Neuronal stem cell (in vitro differentiated cells): Measurements from ENCODE around the gene ING5.

Experiments
- DNase-seq: peaks from one replicate; pipeline ENCODE4 v3.0.0-alpha.2; 2013; ENCODE audit warnings: low spot score
- H2AFZ ChIP-seq: one replicate; pipeline ENCODE4 v1.6.1; 2013; ENCODE audit warnings: mild to moderate bottlenecking, low read length, inconsistent platforms
- H2AK5ac ChIP-seq: 2 replicates; pipeline ENCODE4 v1.6.1; 2013; ENCODE audit warnings: low read depth, mild to moderate bottlenecking, inconsistent platforms, low read length, moderate library complexity, mixed read lengths
- H2BK120ac ChIP-seq: 2 replicates; pipeline ENCODE4 v1.6.1; 2013; ENCODE audit warnings: low read depth, mild to moderate bottlenecking, inconsistent platforms, low read length, moderate library complexity, mixed read lengths
- H2BK12ac ChIP-seq: one replicate; pipeline ENCODE4 v1.6.1; 2013; ENCODE audit warnings: low read length, inconsistent platforms
- H2BK15ac ChIP-seq: 2 replicates; pipeline ENCODE4 v1.6.1; 2013; ENCODE audit warnings: mild to moderate bottlenecking, low read length, inconsistent platforms, mixed read lengths
- H2BK5ac ChIP-seq: one replicate; pipeline ENCODE4 v1.6.1; 2013; ENCODE audit warnings: inconsistent platforms, mild to moderate bottlenecking, low read length, moderate library complexity
- H3K14ac ChIP-seq: one replicate; pipeline ENCODE4 v1.6.1; 2013; ENCODE audit warnings: low read length, inconsistent platforms
- H3K18ac ChIP-seq: 2 replicates; pipeline ENCODE4 v1.6.1; 2013; ENCODE audit warnings: low read length, inconsistent platforms
- H3K23ac ChIP-seq: 2 replicates; pipeline ENCODE4 v1.6.1; 2013; ENCODE audit warnings: low read depth, mild to moderate bottlenecking, mixed read lengths, low read length, inconsistent platforms; ENCODE audit not compliant: poor library complexity
- H3K27ac ChIP-seq: replicated peaks from 3 replicates; pipeline ENCODE4 v1.5.1; 2013; ENCODE audit warnings: low read length, inconsistent platforms
- H3K27me3 ChIP-seq, 3 experiments: 2 replicates each; pipeline ENCODE4 v1.6.1; 2013; ENCODE audit warnings: low read length in 3 of 3, mild to moderate bottlenecking in 2 of 3, inconsistent platforms in 1 of 3, low read depth in 1 of 3, mixed read lengths in 1 of 3, moderate library complexity in 1 of 3; ENCODE audit not compliant: control insufficient read depth in 3 of 3, insufficient read depth in 3 of 3
- H3K36me3 ChIP-seq, 2 donors: replicated peaks in 1 of 2; 2 replicates each; pipeline ENCODE4 v1.6.1; 2013; ENCODE audit warnings: low read length in 2 of 2; ENCODE audit not compliant: control insufficient read depth in 2 of 2, insufficient read depth in 2 of 2
- H3K4ac ChIP-seq: 2 replicates; pipeline ENCODE4 v1.6.1; 2013; ENCODE audit warnings: inconsistent platforms, mild to moderate bottlenecking, low read length, moderate library complexity
- H3K4me1 ChIP-seq, 2 donors: 1 replicate in 1 of 2; 2 replicates in 1 of 2; pipeline ENCODE4 v1.6.1; 2013; ENCODE audit warnings: low read length in 2 of 2, low read depth in 1 of 2; ENCODE audit not compliant: control insufficient read depth in 2 of 2, insufficient read depth in 1 of 2
- H3K4me2 ChIP-seq: one replicate; pipeline ENCODE4 v1.6.1; 2013; ENCODE audit warnings: mild to moderate bottlenecking, low read length, inconsistent platforms; ENCODE audit not compliant: insufficient read depth, poor library complexity, severe bottlenecking
- H3K4me3 ChIP-seq, 2 donors: 2 replicates each; pipeline ENCODE4 v1.5.1; 2013; ENCODE audit warnings: low read length in 2 of 2, mild to moderate bottlenecking in 2 of 2, inconsistent platforms in 1 of 2, moderate library complexity in 1 of 2
- H3K79me1 ChIP-seq: one replicate; pipeline ENCODE4 v1.6.1; 2013; ENCODE audit warnings: low read depth, mild to moderate bottlenecking, inconsistent platforms, low read length, moderate library complexity
- H3K9ac ChIP-seq: one replicate; pipeline ENCODE4 v1.6.1; 2013; ENCODE audit warnings: mild to moderate bottlenecking, low read depth, low read length, inconsistent platforms; ENCODE audit not compliant: poor library complexity
- H3K9me3 ChIP-seq, 2 donors: replicated peaks in 1 of 2; 2 replicates each; pipeline versions ENCODE3 to v1.6.1; 2013; ENCODE audit warnings: low read length in 2 of 2, mild to moderate bottlenecking in 2 of 2, inconsistent platforms in 1 of 2, low read depth in 1 of 2, mixed read lengths in 1 of 2, moderate library complexity in 1 of 2; ENCODE audit not compliant: control insufficient read depth in 2 of 2, insufficient read depth in 1 of 2
- H4K8ac ChIP-seq: one replicate; pipeline ENCODE4 v1.6.1; 2013; ENCODE audit warnings: low read depth, mild to moderate bottlenecking, inconsistent platforms, low read length, moderate library complexity
- H4K91ac ChIP-seq: one replicate; pipeline ENCODE4 v1.6.1; 2013; ENCODE audit warnings: low read length, low read depth, mild to moderate bottlenecking, inconsistent platforms; ENCODE audit not compliant: poor library complexity
- WGBS, 2 donors: extraction: QIAGEN DNeasy Blood & Tissue Kit; methylation state at CpG; one replicate each; pipeline ENCODE4 v1.1.7; 2013; ENCODE audit warnings: missing lambda C conversion rate in 2 of 2, mixed read lengths in 1 of 2; ENCODE audit not compliant: insufficient read length in 2 of 2, insufficient replicate concordance in 1 of 2; ENCODE audit errors: extremely low coverage in 2 of 2; 5-methylcytosine and 5-hydroxymethylcytosine counted together

Gene ING5

DNA sequence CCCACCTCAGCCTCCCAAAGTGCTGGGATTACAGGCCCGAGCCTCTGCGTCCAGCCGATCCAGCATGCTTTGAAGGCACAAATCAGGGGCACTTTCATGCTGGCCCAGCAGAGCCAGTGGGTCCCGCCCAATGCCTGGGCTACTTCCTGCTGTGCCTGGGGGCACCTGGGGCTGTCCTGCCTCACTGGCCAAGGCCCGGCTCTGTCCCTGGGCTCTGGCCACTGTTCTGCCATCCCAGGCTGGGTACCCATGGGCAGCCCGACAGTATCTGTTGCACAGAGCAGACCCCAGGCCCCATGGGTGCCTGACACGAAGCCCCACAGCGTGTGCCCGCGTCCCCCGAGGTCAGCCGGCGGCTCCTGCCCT, 68.0 kb downstream of the ING5 start:
- Histone ChIP-seq H3K9ac (no peak overlapping the region), H3K27ac (no peak overlapping the region), H2BK15ac (peak overlapping the region; percentile 4), H3K14ac (no peak overlapping the region), H3K18ac (peak overlapping the region; percentile 96), H3K4me2 (no peak overlapping the region), H3K36me3 (no peaks in the 10 kb centered on the region), H3K27me3 (no peaks in the 10 kb centered on the region), H2AK5ac (peak overlapping the region; percentile 99), H4K91ac (no peak overlapping the region), H2BK12ac (peak overlapping the region; percentile 58), H3K4me3 (no peak overlapping the region), H2BK120ac (no peak overlapping the region), H4K8ac (no peak overlapping the region), H2AFZ (no peak overlapping the region), H3K4me1 (peaks cover 18 to 25% of the 10 kb centered on the region in 2 donors), H2BK5ac (peak overlapping the region; percentile 93), H3K4ac (peak overlapping the region; percentile 69), H3K9me3 (no peaks in the 10 kb centered on the region), H3K23ac (peak overlapping the region; percentile 62), H3K79me1 (no peaks in the 10 kb centered on the region)
- WGBS, 2 donors: no CpG with 5 or more reads among the region's 13 CpGs
- no peak for DNase-seq

DNA sequence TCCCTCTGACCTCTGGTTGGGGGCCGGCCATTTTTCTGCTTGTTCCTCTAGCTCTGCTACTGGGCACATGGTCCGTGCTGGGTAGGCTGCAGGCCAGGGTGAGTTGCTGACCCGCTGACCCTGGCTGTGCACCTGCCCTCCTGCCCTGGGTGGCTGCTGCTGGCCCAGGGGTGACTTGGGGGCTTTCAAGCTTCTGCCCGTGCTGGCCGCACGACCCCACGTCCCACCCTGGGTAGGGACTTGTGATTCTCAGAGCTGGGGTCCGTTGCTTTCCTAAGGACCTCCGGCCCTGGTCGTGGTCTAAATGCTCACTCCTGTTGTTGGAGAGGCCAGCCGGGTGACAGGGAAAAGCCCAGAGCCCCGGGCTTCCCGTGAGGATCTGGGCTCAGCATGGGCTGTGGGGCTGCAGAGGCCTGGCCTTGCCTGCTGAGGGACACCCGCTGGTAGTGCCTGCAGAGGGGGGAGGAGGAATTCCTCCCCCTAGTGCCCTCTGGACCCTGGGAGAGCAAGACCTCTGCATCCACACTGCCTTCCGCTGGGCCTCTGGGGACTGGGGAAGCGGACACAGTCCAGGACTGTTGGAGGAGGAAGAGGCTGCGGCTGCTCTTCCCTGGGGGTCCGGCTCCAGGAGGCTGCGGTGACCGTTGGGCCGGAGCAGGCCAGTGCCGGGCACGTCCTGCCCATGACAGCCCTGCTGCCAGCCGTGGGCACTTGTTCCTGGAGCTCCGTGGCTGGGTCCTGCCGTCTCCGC, 68.5 kb downstream of the ING5 start:
- WGBS, 2 donors: no CpG with 5 or more reads among the region's 27 CpGs
- peaks cover 2% of the 10 kb centered on the region for H3K79me1 ChIP-seq
- no peak overlapping the region for H3K4me3 ChIP-seq
- no peak overlapping the region for H4K91ac ChIP-seq
- peak overlapping the region; percentile 69 for H3K4ac ChIP-seq
- H3K18ac ChIP-seq: peak overlapping the region; percentile 96
- peak overlapping the region; percentile 56 for H4K8ac ChIP-seq
- H3K14ac ChIP-seq: no peak overlapping the region
- no peaks in the 10 kb centered on the region for H3K9me3 ChIP-seq
- peak overlapping the region; percentile 99 for H2BK15ac ChIP-seq
- H2BK12ac ChIP-seq: peak overlapping the region; percentile 93
- H3K4me1 ChIP-seq: peaks cover 16 to 22% of the 10 kb centered on the region in 2 donors
- H3K27ac ChIP-seq: peak overlapping the region; percentile 86
- DNase-seq: no peak
- peak overlapping the region; percentile 35 for H2BK120ac ChIP-seq
- H3K4me2 ChIP-seq: no peak overlapping the region
- no peaks in the 10 kb centered on the region for H3K36me3 ChIP-seq
- H3K23ac ChIP-seq: peak overlapping the region; percentile 62
- peak overlapping the region; percentile 39 for H3K9ac ChIP-seq
- peak overlapping the region; percentile 96 for H2BK5ac ChIP-seq
- H2AK5ac ChIP-seq: peak overlapping the region; percentile 99
- H2AFZ ChIP-seq: peak overlapping the region; percentile 24
- H3K27me3 ChIP-seq: no peaks in the 10 kb centered on the region

GRCh38 chr2:241770936-241771285, 69.1 kb downstream of the ING5 start:
- Histone ChIP-seq H3K27ac (peak overlapping the region; percentile 86), H3K9me3 (no peaks in the 10 kb centered on the region), H3K9ac (peak overlapping the region; percentile 39), H3K4me3 (no peak overlapping the region), H3K18ac (peak overlapping the region; percentile 96), H4K91ac (peak overlapping the region; percentile 92), H3K27me3 (no peaks in the 10 kb centered on the region), H3K79me1 (peaks cover 2% of the 10 kb centered on the region), H2BK12ac (peak overlapping the region; percentile 94), H2AK5ac (peak overlapping the region; percentile 99), H3K4ac (no peak overlapping the region), H2BK120ac (peak overlapping the region; percentile 35), H3K4me1 (peaks cover 16 to 22% of the 10 kb centered on the region in 2 donors), H2BK5ac (peak overlapping the region; percentile 96), H3K23ac (peak overlapping the region; percentile 89), H4K8ac (peak overlapping the region; percentile 56), H3K4me2 (peak overlapping the region; percentile 2), H2BK15ac (peak overlapping the region; percentile 99), H3K36me3 (no peaks in the 10 kb centered on the region), H2AFZ (peak overlapping the region; percentile 30), H3K14ac (peak overlapping the region; percentile 63)
- no peak for DNase-seq
- no CpG with 5 or more reads among the region's 12 CpGs for WGBS, 2 donors

DNA sequence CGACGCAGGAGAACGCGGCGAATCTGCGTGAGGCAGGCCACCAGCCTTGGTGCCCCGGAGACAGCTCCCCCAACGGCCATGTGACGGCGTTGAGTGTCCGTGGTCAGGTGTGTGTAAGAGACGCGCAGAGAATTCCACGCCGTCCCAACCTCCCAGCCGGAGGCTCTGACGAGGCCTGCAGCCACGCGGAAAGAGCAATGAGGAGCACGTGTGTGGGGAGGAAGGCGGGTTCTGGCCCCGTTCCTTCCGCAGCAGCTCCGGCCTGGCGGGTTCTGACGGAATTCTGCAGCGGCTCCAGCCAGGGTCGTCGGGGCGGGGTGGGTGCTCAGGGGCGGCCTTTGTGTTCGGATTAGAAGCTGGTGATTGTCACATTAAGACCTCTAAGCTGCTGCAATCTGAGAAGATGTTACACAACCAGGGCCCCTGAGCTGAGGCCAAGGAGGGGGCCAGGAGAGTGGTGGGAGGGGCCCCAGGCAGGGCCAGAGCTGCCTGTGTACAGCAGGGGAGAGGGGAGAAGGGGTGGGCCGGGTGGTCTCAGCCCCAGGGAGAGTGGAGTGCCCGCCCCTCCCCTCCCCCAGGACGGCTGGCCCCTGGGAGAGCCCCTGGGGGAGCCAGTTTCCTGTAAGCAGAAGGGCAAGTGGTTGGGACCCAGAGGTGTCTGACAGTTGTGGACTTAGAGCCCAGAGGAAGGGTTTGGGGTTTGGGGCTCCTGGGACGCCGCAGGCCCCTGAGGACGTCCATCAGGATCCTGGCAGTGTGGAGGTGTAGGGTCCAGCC, 69.6 kb downstream of the ING5 start:
- Histone ChIP-seq H3K27me3 (no peaks in the 10 kb centered on the region), H3K4me2 (no peak overlapping the region), H3K14ac (peak overlapping the region; percentile 63), H2AFZ (peak overlapping the region; percentile 65), H3K9me3 (no peaks in the 10 kb centered on the region), H3K4ac (no peak overlapping the region), H2AK5ac (peak overlapping the region; percentile 99), H3K9ac (no peak overlapping the region), H3K4me1 (peaks cover 16 to 22% of the 10 kb centered on the region in 2 donors), H3K79me1 (peaks cover 2% of the 10 kb centered on the region), H4K8ac (no peak overlapping the region), H4K91ac (peak overlapping the region; percentile 92), H3K18ac (peak overlapping the region; percentile 96), H3K27ac (peak overlapping the region; percentile 86), H3K4me3 (no peak overlapping the region), H3K36me3 (no peaks in the 10 kb centered on the region), H2BK5ac (peak overlapping the region; percentile 96), H3K23ac (peak overlapping the region; percentile 89), H2BK12ac (peak overlapping the region; percentile 94), H2BK15ac (peak overlapping the region; percentile 99), H2BK120ac (peak overlapping the region; percentile 35)
- DNase-seq: peak; percentile 57
- WGBS, 2 donors: no CpG with 5 or more reads among the region's 38 CpGs
